Adipose tissue (tissue), 3 donors: ENCODE results near the gene MAP4K2. TPM values are rescaled to one million over a fixed set of nuclear protein-coding genes. Genes with fewer than 3 reads are reported as not detected.
"Not testable (repeated sequence)": the region's sequence is repeated elsewhere in the genome, so short reads cannot be mapped to it uniquely, and the experiment has no call there.

ENCODE experiments used
- H3K27ac ChIP-seq: one replicate; pipeline ENCODE4 v1.5.1; 2013; ENCODE audit warnings: low read depth, low read length
- WGBS, 3 donors: extraction: QIAGEN DNeasy Blood & Tissue Kit; methylation state at CpG; one replicate each; pipeline ENCODE4 v1.1.7; 2013; 5-methylcytosine and 5-hydroxymethylcytosine counted together
- polyA plus RNA-seq, 3 donors: library from polyadenylated mRNA; stranded (reverse); fragments of 200-250 nt; gene quantifications; one replicate each; pipeline ENCODE4 v1.2.3, GENCODE V29; 2013
- donor health status: healthy with polysubstance abuse.
- donor health status: Bipolar disorder and iron deficiency.
- donor health status: healthy.

The MAP4K2 gene
- 10 to 100 TPM in 2 of 3 donors, 1 to 10 TPM in 1; 6.4 to 23.2 (median 15.4) TPM for polyA plus RNA-seq

GRCh38 chr11:64803158-64803845 is at the start of gene MAP4K2:
Gene MAP4K2 (minus strand): TSS chr11:64803214. CDS start chr11:64803149, 65 bp downstream.
- 0 to 1% (median 0%) methylated on average over 18 to 58 of the region's 58 CpGs for WGBS, 3 donors

DNA sequence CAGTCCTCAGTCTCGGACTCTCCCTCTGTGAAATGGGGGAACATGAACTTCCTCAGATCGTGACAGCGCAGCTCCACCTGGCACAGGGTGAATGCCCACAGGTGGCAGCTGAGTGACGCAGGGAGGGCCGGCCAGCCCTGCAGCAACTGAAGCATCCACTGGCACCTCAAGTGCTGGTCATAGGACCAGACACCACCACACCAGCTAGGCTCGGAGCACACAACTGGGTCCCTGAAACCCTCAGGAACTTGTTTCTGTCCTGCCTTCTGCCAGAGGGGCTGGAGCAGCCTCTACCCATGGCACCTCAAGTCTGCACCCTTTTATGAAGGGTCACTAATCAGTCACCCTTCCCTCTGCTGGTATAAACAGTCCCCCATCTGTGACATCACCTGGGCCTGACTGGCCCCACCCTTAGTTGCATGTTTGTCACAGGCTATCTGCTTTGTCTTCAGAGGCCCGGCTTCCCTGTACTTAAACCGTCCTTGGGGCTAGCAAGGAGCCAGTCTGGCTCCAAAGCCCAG is 48.9 kb upstream of the MAP4K2 start:
- WGBS, 3 donors = 80 to 88% (median 88%) methylated on average over 8 of the region's 8 CpGs
- H3K27ac ChIP-seq = no peak overlapping the region

More at GRCh38 chr11:64803158-64803845, at the start of gene MAP4K2:
- no peak within 1 kb of the TSS for H3K27ac ChIP-seq

DNA sequence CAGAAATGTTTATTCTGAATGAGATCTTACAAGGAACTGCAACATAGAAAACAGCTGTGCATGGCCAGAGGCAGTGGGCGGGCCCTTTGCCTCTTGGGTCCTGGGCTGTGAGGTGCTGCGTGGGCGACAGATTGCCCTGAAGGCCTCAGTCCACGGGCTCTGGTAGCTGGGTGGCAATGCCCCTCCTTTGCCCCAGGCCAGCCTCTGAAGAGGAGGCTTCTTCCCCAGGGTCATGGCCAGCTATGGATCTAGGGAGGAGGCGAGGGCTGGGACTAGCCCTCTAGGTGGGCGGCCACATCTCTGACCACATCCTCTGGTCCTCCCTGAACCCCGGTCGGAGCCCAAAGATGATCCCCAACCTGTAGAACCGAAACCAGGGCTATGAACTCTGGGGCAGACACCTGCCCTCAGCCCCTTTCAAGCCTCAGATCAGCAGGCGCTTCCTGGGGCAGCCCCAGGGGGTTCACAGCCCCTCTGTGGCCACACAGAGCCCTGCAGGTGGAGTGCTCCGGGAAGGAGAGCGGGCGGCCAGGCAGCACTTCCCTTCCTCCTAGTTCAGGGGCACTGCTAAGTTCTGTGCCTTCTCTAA is 48.1 kb upstream of the MAP4K2 start:
- 51 to 77% (median 64%) methylated on average over 13 of the region's 13 CpGs for WGBS, 3 donors
- no peak overlapping the region for H3K27ac ChIP-seq

DNA sequence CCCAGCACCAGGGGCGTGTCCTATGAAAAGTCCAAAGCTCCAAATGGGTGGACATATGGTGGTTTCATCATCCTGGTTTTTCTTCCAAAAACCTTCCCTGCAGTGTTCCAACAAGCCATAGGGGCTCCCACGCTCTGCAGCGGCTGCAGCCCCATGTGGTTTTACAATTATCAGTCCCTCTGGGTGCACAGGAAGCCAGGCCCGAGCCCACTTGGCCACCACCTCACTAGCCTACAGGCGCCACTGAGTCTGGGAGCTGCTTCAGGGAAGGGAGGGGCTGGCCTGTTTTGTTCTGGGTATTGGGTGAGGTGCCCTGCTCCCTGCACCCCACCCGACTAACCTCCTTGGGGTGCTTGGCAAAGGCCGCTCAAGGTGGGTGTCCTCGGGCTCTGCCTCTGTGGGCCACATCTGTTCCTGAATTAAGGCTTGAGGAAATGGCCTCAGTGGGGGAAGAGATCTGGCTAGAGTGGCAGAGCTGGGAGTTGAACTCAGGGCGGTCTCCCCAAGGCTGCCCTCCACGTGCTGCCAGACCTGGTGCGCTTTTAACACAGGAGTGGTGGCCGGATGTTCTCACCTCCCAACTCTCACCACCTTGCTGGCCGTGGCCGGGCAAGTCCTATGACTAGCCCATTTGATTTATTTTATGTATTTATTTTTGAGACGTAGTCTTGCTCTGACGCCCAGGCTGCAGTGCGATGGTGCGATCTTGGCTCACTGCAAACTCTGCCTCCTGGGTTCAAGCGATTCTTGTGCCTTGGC is 46.8 kb upstream of the MAP4K2 start:
- WGBS, 3 donors = 65 to 79% (median 69%) methylated on average over 19 of the region's 19 CpGs
- no peak overlapping the region for H3K27ac ChIP-seq

GRCh38 chr11:64848826-64849597 is 46.0 kb upstream of the MAP4K2 start:
- H3K27ac ChIP-seq = no peak overlapping the region
- WGBS, 3 donors = 75 to 82% (median 82%) methylated on average over 16 of the region's 16 CpGs

DNA sequence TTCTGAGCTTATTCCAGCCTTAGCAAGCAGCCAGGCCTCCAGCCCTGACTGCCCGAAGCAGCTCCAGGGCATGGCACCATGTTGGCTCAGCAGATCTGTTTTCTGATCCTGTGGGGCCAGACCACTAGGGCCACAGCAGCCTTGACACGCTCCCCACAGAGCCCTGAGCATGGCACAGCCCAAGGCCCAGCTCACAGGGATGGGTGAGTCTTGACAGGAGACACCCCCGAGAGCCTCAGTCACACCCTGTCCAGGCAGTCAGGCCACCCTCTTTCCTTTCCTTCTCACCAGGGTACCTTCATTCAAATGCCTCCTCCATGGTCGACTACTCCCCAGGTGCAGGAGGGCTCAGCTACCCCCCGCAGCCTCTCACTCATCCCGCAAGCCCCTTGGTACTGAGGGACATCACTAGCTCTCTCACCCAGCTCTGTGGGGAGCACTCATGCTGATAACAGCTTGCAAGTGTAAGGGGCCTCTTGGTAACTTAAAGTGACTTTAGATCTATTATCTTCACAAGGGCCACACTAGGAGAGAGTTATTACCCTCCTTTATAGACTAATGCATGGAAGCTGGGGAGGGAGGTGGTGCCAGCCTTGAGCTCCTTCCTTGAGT is 45.3 kb upstream of the MAP4K2 start:
- 79 to 81% (median 80%) methylated on average over 6 of the region's 6 CpGs for WGBS, 3 donors
- no peak overlapping the region for H3K27ac ChIP-seq

- no peak overlapping the region for H3K27ac ChIP-seq
Observed at GRCh38 chr11:64846998-64847666, 44.1 kb upstream of the MAP4K2 start.

GRCh38 chr11:64845776-64846129 is 42.7 kb upstream of the MAP4K2 start:
- WGBS, 3 donors = 86 to 92% (median 91%) methylated on average over 8 of the region's 8 CpGs

More at GRCh38 chr11:64846998-64847666, 44.1 kb upstream of the MAP4K2 start:
- WGBS, 3 donors = 22 to 27% (median 24%) methylated on average over 13 of the region's 13 CpGs

DNA sequence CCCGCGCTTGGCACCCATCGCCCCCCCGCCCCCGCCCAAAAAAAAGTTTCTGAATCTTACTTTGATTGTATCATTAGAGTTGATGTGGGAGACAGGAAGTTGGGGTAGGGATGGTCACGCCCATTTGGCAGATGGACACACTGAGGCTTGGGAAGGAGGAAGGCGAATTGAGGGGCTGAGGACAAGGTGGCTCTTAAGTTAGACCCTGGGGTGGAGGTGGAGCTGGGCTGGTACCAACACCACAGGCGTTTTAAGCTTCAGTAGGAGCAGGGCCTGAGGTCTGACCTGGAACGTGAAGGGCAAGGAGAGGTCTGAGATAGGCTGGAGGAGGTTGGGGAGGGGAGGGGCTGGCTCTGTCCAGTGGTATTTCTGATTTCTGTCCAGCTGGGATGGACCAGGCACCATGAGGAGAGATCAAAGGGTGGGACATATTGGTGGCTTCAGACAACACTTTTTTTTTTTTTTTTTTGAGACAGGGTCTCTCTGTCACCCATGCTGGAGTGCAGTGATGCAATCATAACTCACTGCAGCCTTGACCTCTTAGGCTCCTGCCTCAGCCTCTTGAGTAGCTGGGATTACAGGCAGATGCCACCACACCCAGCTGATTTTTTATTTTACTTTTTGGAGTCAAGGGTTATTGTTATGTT is 42.2 kb upstream of the MAP4K2 start:
- no peak overlapping the region for H3K27ac ChIP-seq
- 17 to 27% (median 23%) methylated on average over 9 of the region's 9 CpGs for WGBS, 3 donors

More at GRCh38 chr11:64845776-64846129, 42.7 kb upstream of the MAP4K2 start:
- not testable (repeated sequence) for H3K27ac ChIP-seq

DNA sequence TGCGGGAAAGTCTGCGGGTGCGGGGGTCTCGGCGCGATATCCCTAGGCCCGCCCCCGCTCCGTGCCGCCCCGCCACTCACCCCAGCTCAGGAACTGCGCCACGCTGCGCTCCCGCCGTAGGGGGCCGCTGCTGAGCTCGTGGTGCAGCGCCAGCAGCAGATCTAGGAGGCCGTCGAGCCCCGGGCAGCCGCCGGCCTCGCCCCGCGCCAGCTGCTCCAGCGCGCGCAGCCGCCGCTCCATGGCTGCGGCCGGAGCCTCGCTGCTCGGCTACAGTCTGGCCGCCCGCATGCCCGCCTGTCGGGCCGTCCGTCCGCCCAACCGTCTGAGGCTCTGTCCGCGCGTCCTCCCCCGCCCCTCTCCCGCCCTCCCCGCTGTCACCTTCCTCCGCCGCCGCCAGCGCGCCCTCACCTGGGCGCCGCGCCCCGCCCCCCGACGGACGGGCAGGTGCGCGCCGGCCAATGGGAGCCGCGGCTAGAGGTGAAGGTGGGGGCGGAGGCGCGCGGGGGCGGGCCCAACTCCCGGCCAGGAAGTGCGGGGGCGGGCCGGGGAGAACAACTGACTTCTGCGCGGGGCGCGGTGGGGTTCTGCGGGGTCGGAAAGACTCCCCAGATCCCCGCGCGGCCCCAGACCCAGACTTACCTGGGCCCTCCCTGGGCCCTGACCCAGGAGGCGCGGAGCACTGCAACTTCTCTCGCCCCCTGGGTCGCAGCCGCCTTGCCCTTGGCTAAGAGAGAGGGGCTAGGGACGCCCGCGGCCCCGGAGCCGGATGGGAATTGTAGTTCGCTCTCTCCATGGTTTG is 41.5 kb upstream of the MAP4K2 start, which contains the start of gene CDC42BPG:
Gene CDC42BPG, minus strand, starts transcription at position 324 of the 799 bp plus-strand sequence. Its CDS starts 84 bp downstream, at position 240.
- no peak within 1 kb of the TSS for H3K27ac ChIP-seq
- WGBS, 3 donors = 1 to 2% (median 2%) methylated on average over 54 to 96 of the region's 96 CpGs

DNA sequence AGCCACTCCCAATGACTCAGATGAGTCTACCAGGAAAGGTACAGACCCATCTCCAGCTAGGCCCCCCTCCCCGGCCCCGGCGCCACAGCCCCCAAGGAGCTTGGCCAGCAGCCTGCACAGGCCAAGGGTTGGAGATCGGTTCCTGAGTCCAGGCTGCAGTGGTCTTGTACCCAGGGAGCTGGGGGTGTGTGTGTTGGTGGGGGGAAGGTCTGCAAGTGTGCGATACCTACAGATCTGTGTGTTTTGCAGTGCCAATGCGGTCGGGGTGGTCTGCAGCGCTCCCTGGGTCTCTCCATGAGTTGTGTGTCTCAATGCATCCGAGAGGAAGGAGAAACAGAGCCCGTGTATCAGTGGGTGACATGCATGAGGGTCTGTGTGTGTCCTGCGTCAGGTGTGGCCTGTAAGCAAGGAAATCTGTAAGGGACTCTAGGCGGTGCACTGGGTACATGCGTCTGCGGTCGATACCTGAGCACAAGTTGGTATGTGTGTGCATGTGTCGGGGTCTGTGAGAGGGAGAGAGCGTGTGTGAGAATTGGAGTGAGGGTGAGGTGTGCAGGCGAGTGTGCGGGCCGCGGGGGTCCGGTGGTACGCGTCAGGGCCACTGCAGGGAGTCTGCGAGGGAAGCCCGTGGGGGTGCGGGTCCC is 40.8 kb upstream of the MAP4K2 start:
- H3K27ac ChIP-seq = no peak overlapping the region
- WGBS, 3 donors = 20 to 59% (median 54%) methylated on average over 24 to 27 of the region's 27 CpGs

GRCh38 chr11:64842851-64843685 is 40.1 kb upstream of the MAP4K2 start:
- no peak overlapping the region for H3K27ac ChIP-seq
- WGBS, 3 donors = 20 to 84% (median 75%) methylated on average over 19 of the region's 19 CpGs

GRCh38 chr11:64842366-64842759 is 39.3 kb upstream of the MAP4K2 start:
- no peak overlapping the region for H3K27ac ChIP-seq

DNA sequence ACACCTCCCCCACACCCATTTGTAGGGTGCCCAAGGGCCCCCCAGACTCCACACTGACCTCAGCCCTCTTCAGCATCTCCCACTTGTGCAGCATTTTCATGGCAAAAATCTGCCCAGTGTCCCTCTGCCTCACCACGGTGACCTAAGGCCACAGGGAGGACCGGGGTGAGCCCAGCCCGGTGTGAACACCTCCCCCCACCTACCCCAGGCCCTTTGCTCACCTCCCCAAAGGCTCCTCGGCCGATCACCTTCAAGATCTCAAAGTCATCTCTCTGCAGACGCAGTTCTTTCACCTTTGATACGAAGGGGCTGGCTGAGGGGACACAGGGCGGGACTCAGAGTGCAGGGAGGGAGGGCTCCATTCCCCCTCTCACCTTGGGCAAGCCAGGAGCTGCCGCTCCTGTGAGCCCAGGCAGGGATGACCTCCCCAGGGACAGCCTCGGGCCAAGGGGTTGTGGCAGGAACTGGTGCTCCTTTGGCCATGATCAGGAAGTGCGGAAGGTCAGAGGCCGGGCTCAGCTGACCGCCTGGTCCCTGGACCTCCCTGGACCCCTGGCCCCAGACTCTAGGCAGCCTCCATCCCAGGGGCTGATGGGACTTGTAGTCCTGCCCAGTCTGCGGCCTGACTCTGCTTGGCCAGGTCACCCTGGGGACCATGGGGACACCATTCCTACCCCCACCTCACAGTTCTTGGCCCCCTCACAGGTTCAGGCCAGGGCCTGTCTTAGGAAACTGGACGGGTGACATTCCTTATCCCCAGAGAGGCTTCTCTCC is 38.8 kb upstream of the MAP4K2 start:
- 88 to 92% (median 89%) methylated on average over 15 of the region's 15 CpGs for WGBS, 3 donors
- no peak overlapping the region for H3K27ac ChIP-seq

More at GRCh38 chr11:64842366-64842759, 39.3 kb upstream of the MAP4K2 start:
- whole genome bisulfite sequencing, 3 donors = 62 to 83% (median 78%) methylated on average over 6 of the region's 6 CpGs
